Tracheal epithelial cell (primary cell): ENCODE data around the gene HLCS. TPM values are rescaled to one million over a fixed set of nuclear protein-coding genes. Genes with fewer than 3 reads are reported as not detected.

Source experiments
- total RNA-seq: library from RNA; depleted of rRNA; stranded (reverse); fragments of >200 nt; gene quantifications from 2 replicates; pipeline ENCODE4 v1.2.1, GENCODE V29; 2014

HLCS gene
- 23.7 and 23.9 TPM in 2 replicates for total RNA-seq

DNA sequence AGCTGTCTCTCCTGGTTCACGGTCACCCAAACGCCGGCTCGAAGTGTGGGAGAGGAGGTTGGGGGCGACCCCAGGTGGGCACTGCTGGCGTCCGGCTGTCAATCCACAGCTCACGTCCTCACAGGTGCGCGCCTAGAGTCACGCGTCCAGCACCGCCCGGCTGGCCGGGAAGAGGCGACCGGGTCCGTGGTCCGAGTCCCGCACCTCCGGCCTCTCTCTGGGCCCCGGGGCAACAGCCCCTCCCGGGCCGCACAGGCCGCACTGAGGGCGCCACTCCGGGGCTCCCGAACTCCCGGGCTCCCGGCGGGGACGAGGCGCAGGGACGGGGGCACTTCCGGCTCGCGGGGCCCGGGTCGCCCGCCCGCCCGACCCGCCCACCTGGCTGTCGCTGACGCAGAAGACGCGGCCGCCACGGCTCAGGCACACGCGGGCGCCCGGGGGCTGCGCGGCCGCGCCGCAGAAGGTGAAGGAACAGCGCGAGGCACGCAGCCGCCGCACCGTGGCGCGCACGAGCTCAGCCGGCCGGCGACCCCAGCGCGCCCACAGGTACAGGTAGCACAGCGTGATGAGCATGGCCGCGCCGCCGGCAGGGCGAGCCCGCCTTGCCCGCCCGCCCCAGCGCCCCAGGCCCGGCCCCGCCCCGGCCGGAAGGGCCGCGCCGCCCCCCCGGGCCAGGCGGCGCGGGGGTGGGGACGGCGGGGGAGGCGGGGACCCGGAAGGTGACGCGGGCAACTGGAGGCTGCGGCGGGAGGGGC is at the start of gene HLCS:
Gene HLCS (minus strand): TSS at position 604 of the 755 bp plus-strand sequence. CDS start 31 bp downstream, at position 573.

DNA sequence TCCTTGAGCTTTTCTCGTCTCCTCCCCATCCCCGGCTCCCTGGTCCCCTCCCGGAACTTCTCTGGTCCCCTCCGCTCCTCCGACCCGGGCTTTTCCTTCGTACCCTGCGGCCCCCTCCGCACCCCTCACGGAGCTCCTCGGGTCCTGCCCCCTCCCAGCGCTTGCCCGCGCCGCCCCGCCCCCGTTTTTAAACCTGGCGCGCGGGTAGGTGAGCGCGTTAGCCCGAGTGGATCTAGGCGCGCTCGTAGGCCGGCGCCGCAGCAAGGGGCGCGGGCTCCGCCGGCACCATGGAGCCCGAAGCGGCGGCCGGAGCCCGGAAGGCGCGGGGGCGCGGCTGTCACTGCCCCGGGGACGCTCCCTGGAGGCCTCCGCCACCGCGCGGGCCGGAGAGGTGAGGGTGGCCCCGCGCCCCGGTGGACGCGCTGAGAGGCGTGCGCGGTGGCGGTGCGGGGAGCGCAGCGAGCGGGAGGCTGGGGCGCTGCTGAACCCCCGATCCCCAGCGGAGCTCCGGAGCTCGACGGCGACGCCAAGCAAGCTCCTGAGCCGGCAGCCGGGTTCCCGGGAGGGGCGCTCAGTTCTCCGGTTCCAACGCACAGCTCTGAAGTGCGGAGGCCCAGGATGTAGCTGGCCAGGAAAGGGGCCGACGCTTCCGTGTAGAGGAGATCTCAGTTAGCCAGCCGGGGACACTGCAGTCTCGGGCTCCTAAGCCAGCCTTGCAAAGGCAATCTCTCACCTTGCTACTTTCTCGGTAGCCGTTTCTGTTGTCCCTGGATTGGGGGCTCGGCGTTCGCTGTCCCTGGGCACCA is 40.2 kb upstream of the HLCS start, which contains the start of gene RIPPLY3:
Gene RIPPLY3 (plus strand): TSS at position 217 of the 806 bp plus-strand sequence. CDS start 71 bp downstream, at position 288.

Other genes with a start within 250 kb of the HLCS start
- gene RIPPLY3, start 40.0 kb upstream of the HLCS start, total RNA-seq = 0.24 TPM in 1 of 2 replicates, not detected in the other
- gene PIGP, start 106.4 kb upstream of the HLCS start, total RNA-seq = 7.5 and 9.8 TPM in 2 replicates
- 142 and 149 TPM in 2 replicates for gene TTC3, start 106.6 kb upstream of the HLCS start, total RNA-seq